Measurements from ENCODE around the gene FNDC10. TPM values are rescaled to one million over a fixed set of nuclear protein-coding genes. Genes with fewer than 3 reads are reported as not detected.

Gene FNDC10
- total and polyA plus RNA-seq, 10 donors: 2.2 to 8.8 (median 4.6) TPM

DNA sequence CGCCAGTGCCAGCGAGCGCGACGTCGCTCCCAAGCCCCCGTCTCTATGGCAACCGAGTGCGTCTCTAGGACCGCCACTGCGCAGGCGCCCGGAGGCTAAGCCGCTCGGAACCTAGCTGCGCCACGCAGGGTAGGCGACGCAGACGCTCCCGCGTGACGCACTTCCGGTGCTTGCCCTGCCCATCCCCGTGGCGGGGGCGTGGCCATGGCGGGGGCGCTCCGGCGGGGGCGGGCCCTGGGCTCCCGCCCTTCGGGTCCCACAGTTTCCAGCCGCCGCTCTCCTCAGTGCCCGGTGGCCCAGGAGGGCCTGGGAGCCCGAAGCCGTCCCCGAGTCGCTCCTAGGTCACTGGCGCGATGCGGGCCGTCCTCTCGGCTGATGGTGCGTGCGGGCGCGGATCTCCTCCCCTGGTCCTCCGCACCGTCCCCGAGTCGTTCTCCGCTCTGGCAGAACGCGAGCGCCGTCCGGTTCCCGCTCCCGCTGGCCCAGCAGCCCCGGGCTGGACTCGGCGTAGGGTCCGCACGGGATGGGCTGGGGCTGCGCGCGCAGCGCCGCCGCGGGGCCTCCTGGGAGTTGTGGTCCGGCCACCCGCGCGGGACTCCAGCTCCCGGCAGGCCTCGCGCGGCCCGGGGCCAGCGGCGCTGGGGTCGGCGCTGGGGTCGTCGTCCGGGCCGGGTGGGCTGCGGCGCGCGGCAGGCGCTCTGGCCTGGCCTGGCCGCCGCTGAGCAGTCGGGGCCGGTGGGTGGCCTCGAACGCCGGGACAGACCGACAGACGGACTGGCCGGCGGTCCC lies 15.5 kb upstream of the FNDC10 start, which contains the start of gene MIB2:
TSS of gene MIB2 (plus strand) at position 245 of the 789 bp plus-strand sequence. CDS start 7,953 bp downstream, outside the sequence.
- no peaks in the 10 kb centered on the region for H3K9me3 ChIP-seq
- H3K4me3 ChIP-seq: peak within 1 kb of the TSS; percentile 73 to 98 (median 83)
- TF ChIP-seq, protein P1, sequence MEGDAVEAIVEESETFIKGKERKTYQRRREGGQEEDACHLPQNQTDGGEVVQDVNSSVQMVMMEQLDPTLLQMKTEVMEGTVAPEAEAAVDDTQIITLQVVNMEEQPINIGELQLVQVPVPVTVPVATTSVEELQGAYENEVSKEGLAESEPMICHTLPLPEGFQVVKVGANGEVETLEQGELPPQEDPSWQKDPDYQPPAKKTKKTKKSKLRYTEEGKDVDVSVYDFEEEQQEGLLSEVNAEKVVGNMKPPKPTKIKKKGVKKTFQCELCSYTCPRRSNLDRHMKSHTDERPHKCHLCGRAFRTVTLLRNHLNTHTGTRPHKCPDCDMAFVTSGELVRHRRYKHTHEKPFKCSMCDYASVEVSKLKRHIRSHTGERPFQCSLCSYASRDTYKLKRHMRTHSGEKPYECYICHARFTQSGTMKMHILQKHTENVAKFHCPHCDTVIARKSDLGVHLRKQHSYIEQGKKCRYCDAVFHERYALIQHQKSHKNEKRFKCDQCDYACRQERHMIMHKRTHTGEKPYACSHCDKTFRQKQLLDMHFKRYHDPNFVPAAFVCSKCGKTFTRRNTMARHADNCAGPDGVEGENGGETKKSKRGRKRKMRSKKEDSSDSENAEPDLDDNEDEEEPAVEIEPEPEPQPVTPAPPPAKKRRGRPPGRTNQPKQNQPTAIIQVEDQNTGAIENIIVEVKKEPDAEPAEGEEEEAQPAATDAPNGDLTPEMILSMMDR (IDR thresholded peaks at IDR 0.05 in 8 of 11, conservative IDR thresholded peaks at IDR 0.05 in 3 of 11): peak in 1 of 11 experiments; percentile 19
- TF ChIP-seq POLR2A (IDR thresholded peaks at IDR 0.05) (peak; percentile 13 to 54 (median 32)), POLR2AphosphoS5 (IDR thresholded peaks at IDR 0.05) (peak; percentile 91 to 94 (median 93))
- WGBS, 5 donors: 0 to 1% (median 0%) methylated on average over 36 to 107 of the region's 107 CpGs
- intact Hi-C loops (cut with DNase I; ENCODE audit: low total_unique reads): no loop called here
- peaks cover 16 to 70% (median 40%) of the 10 kb centered on the region in 6 donors for H3K4me1 ChIP-seq
- H3K27ac ChIP-seq: peak within 1 kb of the TSS; percentile 98 to 100 (median 100)
- H3K27me3 ChIP-seq (replicated peaks in 1 of 7): no peaks in the 10 kb centered on the region
- DNase-seq: peak; percentile 99
- peaks cover 0 to 22% (median 0%) of the 10 kb centered on the region in 6 donors for H3K36me3 ChIP-seq

DNA sequence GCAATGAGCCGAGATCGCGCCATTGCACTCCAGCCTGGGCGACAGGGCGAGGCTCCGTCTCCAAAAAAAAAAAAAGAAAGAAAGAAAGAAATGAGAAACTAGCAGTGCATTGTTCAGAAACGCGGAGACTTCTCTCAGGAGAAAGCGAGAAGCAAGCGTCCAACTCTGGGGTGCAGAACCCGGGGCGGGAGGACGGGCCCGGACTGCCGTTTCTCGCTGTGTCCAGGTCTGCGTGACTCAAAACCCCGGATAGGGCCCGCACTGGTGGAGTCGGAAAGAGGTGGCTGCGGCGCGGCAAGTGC lies 15.0 kb upstream of the FNDC10 start:
- intact Hi-C loops (cut with DNase I; ENCODE audit: low total_unique reads): no loop called here
- H3K27ac ChIP-seq: peak overlapping the region; percentile 98 to 100 (median 100)
- WGBS, 5 donors: 0 to 2% (median 0%) methylated on average over 23 of the region's 23 CpGs
- peaks cover 16 to 74% (median 41%) of the 10 kb centered on the region in 6 donors for H3K4me1 ChIP-seq
- DNase-seq: no peak
- TF ChIP-seq POLR2A (IDR thresholded peaks at IDR 0.05): no peak
- TF ChIP-seq, protein P1 (IDR thresholded peaks at IDR 0.05 in 8 of 11, conservative IDR thresholded peaks at IDR 0.05 in 3 of 11): no peak
- TF ChIP-seq POLR2AphosphoS5 (IDR thresholded peaks at IDR 0.05): no peak
- no peaks in the 10 kb centered on the region for H3K27me3 ChIP-seq (replicated peaks in 1 of 7)
- H3K36me3 ChIP-seq: peaks cover 0 to 22% (median 0%) of the 10 kb centered on the region in 6 donors
- H3K4me3 ChIP-seq: peak overlapping the region; percentile 73 to 98 (median 83)
- no peaks in the 10 kb centered on the region for H3K9me3 ChIP-seq

DNA sequence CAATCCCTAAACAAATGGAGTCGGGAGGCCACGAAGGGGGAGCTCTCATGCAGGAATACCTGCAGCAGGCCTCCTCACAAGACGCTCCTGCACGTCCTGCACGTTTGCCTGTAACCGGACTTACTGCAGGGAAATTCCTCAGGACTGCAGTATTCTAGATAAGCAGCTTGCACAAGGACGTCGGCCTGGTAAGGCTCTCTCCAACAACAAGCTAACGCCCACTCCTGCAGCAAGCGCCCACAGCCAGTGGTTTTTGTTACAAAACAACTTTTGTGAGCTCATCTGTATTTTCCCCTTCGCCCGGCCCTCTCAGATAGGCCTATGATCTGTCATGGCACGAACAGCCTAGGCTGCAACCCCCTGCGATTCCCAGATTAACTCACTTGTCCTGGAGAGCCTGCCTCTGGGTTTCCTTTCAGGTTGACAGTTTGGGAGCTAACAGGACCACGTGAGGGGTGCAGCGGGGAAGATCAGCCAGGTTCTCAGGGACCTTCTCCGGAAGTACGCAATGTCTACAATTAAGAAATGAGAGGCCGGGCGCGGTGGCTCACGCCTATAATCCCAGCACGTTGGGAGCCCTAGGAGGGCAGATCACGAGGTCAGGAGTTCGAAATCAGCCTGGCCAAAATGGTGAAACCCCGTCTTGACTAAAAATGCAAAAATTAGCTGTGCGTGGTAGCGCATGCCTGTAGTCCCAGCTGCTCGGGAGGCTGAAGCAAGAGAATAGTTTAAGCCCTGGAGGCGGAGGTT lies 14.4 kb upstream of the FNDC10 start:
- Histone ChIP-seq H3K36me3 (peaks cover 0 to 21% (median 0%) of the 10 kb centered on the region in 6 donors), H3K4me1 (peaks cover 16 to 70% (median 41%) of the 10 kb centered on the region in 6 donors), H3K9me3 (no peaks in the 10 kb centered on the region), H3K4me3 (peak overlapping the region; percentile 73 to 98 (median 83)), H3K27me3 (replicated peaks in 1 of 7) (no peaks in the 10 kb centered on the region), H3K27ac (peak overlapping the region; percentile 98 to 100 (median 100))
- WGBS, 5 donors: 11 to 27% (median 15%) methylated on average over 26 to 30 of the region's 30 CpGs
- intact Hi-C loops (cut with DNase I; ENCODE audit: low total_unique reads): no loop called here
- TF ChIP-seq, protein P1 (IDR thresholded peaks at IDR 0.05 in 8 of 11, conservative IDR thresholded peaks at IDR 0.05 in 3 of 11): no peak
- TF ChIP-seq POLR2AphosphoS5 (IDR thresholded peaks at IDR 0.05) (peak in 1 of 3 donors; percentile 20), POLR2A (IDR thresholded peaks at IDR 0.05) (peak in 1 of 3 donors; percentile 5)
- DNase-seq: peak; percentile 82
